GM18951 (cell line): ENCODE measurements around the gene TECPR2.

Experiments used
- POLR2A ChIP-seq: IDR thresholded peaks from 4 replicates; pipeline ENCODE4 v1.6.1; 2011; ENCODE audit warnings: mild to moderate bottlenecking; ENCODE audit not compliant: insufficient read length, insufficient read depth; ENCODE audit errors: extremely low read depth
- in situ Hi-C: fragments of 300-500 bp; cut with MboI; formaldehyde crosslinking; loops from one replicate; pipeline ENCODE4 v1.12.0; 2022; ENCODE audit warnings: low sequenced_read_pairs, mixed read lengths, inconsistent platforms; ENCODE audit not compliant: unreplicated experiment

Gene TECPR2, protein sequence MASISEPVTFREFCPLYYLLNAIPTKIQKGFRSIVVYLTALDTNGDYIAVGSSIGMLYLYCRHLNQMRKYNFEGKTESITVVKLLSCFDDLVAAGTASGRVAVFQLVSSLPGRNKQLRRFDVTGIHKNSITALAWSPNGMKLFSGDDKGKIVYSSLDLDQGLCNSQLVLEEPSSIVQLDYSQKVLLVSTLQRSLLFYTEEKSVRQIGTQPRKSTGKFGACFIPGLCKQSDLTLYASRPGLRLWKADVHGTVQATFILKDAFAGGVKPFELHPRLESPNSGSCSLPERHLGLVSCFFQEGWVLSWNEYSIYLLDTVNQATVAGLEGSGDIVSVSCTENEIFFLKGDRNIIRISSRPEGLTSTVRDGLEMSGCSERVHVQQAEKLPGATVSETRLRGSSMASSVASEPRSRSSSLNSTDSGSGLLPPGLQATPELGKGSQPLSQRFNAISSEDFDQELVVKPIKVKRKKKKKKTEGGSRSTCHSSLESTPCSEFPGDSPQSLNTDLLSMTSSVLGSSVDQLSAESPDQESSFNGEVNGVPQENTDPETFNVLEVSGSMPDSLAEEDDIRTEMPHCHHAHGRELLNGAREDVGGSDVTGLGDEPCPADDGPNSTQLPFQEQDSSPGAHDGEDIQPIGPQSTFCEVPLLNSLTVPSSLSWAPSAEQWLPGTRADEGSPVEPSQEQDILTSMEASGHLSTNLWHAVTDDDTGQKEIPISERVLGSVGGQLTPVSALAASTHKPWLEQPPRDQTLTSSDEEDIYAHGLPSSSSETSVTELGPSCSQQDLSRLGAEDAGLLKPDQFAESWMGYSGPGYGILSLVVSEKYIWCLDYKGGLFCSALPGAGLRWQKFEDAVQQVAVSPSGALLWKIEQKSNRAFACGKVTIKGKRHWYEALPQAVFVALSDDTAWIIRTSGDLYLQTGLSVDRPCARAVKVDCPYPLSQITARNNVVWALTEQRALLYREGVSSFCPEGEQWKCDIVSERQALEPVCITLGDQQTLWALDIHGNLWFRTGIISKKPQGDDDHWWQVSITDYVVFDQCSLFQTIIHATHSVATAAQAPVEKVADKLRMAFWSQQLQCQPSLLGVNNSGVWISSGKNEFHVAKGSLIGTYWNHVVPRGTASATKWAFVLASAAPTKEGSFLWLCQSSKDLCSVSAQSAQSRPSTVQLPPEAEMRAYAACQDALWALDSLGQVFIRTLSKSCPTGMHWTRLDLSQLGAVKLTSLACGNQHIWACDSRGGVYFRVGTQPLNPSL (N-terminal part only)

DNA sequence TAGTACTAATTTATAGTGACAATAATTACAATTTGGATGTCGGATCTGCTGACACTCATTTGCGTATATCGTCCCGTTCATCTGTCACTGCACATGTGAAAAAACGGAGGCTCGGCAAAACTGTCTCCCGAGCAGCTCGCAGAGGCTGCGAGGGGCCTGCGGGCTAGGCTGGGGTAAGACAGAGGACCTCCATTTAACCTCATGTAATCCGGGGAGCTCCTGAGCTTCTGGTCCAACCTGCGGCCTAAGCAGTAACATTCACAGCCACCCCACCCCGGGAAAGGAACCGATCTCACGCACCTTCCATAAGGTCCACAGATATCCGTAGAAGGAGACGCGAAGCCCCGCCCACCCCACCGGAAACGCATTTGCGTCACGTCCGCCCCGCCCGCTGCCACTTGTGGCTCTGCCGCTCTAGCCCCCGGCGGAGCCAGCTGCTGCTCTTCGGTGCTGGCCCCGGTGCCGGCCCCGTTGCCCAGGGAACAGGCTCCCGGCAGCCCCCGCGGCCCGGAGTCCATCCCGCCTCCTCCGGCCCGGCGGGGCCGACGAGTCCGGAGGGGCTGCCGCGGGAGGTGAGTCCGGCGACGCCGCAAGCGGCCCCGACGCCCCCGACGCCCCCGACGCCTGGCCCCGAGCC is at the start of gene TECPR2, which contains the start of gene CINP:
TECPR2 (plus strand) TSS at position 397 of the 637 bp plus-strand sequence. CDS start 13,781 bp downstream, outside the sequence.
CINP (minus strand) TSS at position 346 of the 637 bp plus-strand sequence; CDS start at position 307, 39 bp downstream.
- peak; percentile 81 for TF ChIP-seq POLR2A
- in situ Hi-C loops: no loop called here

DNA sequence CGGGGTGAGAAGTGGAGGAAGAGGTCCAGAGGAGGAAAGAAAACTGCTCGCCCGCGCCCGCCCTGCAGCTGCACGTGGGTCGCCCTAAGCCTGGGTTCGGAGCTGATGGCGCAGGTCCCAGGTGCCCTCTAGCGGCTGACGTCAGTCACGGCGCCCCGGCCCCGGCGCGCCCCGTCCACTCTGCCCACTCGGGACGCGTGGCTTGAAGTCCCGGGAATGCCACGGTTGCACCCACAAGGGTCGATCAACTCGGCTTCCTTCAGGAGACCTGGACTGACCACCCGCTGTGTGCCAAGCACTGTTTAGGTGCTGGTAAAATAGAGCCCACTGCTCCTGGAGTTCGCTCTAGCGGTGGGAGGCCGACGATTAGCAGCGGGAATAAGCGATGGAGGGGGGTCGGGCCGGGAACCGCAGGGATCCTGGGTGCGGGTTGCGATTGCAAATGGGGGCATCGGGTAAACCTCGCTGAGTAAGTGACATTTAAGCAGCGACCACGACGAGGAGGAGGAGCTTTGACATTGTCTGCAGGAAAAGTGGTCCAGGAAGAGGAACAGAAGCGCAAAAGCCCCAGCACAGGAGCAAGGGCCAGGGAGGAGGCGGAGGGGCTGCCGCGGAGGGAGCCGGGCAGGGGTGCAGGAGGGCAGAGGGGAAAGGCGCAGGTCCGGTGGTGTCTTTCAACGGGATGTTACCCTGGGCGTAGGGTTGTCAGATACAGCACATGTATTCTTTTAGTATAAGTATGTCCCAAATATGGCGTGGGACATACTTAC is 48.3 kb upstream of the TECPR2 start:
- in situ Hi-C loops: loop anchor here (10.0 to 25.0 kb wide), 2 partner anchors 350 to 552 kb away; partner anchors contain the start of genes DYNC1H1 and PPP2R5C
- no peak for TF ChIP-seq POLR2A

DNA sequence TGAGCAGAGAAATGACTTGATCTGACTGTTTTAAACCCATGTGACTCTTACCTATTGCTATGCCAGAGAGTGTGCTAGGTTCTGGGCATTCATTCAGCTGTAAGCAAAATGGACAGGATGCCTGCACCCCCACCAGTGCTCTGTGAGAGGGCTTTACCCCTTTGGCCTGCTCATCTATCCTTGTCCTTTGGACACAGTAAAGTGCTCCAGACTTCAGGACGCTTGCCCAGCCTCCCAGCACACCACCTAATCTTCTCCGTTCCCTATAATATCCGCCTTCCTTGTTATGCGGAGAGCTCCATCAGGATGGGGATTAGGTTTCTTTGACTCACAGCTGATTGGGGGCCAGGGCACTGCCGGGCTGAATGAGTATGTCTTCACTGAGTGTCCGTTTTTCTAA is 47.6 kb upstream of the TECPR2 start:
- no peak for TF ChIP-seq POLR2A
- in situ Hi-C loops: loop anchor here (10.0 to 25.0 kb wide), 2 partner anchors 350 to 553 kb away; partner anchors contain the start of genes DYNC1H1 and PPP2R5C

DNA sequence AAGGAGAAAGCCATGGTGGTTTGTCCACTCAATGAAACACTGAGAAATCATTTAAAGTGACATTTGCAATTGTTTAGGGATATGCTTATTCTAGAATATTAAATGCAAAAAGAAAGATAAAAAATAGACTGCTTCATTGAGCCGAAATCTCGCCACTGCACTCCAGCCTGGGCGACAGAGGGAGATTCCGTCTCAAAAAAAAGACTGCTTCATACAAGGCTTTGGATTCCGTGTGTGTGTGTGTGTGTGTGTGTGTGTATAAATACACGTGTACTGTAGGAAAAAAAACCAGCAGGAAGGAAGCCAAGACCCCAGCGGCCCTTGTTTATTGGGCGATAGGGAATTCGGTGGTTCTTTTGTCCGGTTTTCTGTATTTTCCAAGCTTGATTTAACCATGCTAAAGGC is 46.4 kb upstream of the TECPR2 start:
- TF ChIP-seq POLR2A: no peak
- in situ Hi-C loops: loop anchor here (10.0 to 25.0 kb wide), 2 partner anchors 352 to 554 kb away; partner anchors contain the start of genes DYNC1H1 and PPP2R5C

DNA sequence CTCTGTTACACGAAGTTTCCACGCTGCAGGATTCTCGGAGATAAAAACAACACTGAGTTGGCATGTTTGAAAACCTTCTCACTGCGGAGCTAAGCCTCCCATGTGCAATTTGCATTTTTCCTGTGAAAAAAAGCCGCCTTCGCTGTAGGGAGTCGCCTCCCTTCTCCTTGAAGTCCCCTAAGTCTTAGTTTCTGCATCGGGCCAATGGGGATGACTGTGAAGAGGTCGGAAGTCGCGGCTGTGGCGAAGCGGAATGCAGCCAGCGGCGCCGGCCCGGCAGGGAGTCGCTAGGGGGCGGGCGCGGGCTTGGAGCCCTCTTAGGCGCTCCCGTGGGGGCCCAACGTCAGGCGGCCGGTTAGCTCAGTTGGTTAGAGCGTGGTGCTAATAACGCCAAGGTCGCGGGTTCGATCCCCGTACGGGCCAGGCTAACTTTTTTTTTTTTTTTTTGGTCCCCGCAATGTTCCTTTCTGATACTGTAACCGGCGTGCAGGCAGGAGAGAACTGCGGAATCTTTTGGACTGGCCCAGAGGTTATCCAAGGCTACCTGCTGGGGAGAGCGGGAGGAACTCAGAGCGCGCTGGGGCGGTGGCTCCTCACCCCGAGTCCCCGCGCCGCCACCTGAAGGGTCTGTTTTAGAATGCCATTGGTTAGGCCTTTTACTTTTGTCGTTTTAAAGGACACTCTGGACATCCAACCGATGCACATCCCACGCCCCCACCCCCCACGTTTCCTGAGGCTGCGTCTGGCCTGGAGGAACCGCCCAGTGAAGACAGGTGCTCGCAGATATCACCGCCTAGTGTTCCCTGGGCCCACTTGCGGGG is 45.8 kb upstream of the TECPR2 start:
- peak; percentile 30 for TF ChIP-seq POLR2A
- in situ Hi-C loops: loop anchor here (10.0 to 25.0 kb wide), 2 partner anchors 352 to 555 kb away; partner anchors contain the start of genes DYNC1H1 and PPP2R5C

DNA sequence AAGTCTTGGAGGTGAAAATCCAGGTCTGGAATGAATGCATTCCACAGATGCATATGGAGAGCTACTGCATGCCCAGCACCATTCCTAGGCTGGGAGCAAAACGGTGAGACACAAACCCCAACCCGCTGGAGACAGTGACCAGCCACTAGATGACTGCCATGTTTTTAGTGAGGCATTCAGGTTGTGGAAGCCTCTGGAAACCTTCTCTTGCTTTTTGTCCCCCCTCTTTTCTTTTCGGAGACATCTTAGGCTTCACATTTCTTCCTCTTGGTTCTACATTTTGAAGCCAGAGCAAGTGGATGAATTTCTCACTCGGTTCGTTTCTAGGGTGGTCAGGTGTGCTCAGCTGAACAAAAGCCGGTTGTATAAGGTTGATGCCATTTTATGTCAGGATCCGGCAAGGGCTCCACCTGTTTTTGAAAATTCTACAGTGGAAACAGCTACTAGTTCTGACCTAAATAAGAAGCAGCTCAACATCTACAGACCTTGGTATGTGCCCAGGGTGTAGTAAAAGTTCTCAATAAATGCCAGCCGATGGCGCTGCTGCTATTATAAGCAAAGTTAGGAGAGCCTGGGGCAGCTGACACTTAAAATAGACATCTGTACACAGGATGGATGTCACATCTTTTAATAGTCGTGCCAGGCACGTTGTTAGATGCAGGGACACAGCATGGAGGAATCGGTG is 45.0 kb upstream of the TECPR2 start:
- in situ Hi-C loops: loop anchor here (10.0 to 25.0 kb wide), 2 partner anchors 353 to 555 kb away; partner anchors contain the start of genes DYNC1H1 and PPP2R5C
- TF ChIP-seq POLR2A: no peak

DNA sequence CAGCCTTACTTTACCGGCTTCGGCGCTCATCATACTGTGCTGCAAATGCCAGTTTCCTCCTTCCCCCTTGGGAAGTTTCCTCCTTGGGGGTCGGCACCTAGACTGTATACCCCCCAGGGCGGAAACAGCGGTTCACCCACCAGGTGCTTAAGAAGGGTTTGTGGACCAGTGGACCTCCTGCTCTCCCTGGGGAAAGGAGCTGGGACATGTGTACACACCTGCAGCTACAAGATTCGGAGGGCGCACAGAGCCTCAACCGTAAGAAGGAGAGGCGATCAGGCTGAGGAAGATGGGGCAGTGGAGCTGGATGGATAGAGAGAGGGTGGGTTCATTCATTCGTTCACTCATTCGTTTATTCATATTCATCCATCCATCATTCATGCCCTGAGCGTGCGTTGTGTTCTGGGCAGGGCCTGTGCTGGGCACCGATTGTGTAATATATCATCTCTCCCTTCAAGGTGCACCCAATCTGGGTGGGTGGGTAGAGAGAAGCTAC is 43.9 kb upstream of the TECPR2 start:
- TF ChIP-seq POLR2A: no peak
- in situ Hi-C loops: loop anchor here (10.0 to 25.0 kb wide), 2 partner anchors 354 to 557 kb away; partner anchors contain the start of genes DYNC1H1 and PPP2R5C

DNA sequence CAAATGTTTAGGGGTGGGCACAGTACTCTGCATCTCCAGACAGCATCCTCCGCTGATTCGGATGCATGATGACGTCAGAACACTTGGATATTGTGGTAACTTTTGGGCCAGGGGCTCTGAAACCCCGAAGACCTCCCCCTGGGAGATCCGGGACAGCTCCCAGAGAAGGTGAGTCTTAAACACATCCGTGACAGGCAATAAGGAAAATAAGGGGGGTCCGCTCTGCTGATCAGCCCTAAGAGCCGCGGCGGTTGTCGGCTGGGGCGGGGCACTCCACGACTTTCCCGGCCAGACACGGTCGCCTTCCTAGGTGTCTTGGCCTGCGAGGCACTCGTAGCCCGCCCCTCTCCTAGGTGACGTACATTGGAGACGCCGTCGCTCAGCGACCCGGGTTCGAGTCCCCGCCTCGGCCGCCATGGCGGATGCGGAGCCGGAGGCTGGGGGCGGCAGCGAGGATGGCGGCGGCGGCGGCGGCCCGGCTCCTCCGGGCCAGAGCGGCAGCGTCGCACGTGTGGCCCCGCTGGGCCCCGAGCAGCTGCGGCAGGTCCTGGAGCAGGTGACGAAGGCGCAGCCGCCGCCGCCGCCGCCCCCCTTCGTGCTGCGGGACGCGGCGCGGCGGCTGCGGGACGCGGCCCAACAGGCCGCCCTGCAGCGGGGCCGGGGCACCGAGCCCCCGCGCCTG is 43.2 kb upstream of the TECPR2 start, which contains the start of gene ZNF839:
ZNF839 (plus strand) TSS at position 396 of the 682 bp plus-strand sequence; CDS start at position 416, 20 bp downstream.
- in situ Hi-C loops: loop anchor here (10.0 to 25.0 kb wide), 2 partner anchors 355 to 557 kb away; partner anchors contain the start of genes DYNC1H1 and PPP2R5C
- TF ChIP-seq POLR2A: peak; percentile 63
